ENCODE measurements around the gene PPP2R2D.

DNA sequence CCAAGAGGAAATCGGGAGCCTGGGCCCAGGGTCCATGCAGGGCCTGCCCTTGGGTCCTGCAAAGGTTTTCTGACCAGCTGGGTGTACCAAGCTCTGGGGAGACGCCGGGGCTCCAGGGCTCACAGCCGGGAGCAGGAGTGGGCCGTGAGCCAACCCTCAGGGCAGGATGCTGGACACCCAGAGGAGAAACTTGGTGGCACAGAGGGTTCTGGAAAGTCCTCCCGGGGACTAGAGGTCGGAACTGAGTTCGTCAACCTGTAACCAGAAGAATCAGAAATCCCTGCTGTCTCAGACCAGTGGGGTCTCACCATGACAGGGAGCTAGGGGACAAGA is 29.2 kb upstream of the PPP2R2D start:
- TF ChIP-seq, protein P1, sequence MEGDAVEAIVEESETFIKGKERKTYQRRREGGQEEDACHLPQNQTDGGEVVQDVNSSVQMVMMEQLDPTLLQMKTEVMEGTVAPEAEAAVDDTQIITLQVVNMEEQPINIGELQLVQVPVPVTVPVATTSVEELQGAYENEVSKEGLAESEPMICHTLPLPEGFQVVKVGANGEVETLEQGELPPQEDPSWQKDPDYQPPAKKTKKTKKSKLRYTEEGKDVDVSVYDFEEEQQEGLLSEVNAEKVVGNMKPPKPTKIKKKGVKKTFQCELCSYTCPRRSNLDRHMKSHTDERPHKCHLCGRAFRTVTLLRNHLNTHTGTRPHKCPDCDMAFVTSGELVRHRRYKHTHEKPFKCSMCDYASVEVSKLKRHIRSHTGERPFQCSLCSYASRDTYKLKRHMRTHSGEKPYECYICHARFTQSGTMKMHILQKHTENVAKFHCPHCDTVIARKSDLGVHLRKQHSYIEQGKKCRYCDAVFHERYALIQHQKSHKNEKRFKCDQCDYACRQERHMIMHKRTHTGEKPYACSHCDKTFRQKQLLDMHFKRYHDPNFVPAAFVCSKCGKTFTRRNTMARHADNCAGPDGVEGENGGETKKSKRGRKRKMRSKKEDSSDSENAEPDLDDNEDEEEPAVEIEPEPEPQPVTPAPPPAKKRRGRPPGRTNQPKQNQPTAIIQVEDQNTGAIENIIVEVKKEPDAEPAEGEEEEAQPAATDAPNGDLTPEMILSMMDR (conservative IDR thresholded peaks at IDR 0.05): no peak
- TF ChIP-seq EZH2 (IDR thresholded peaks at IDR 0.05; ENCODE audit: low read depth): no peak

All from PC-9 (cell line).